SHP77 treated with DMSO at 0.1 percent for 48 hours (cell line): Measurements from ENCODE around the gene SWAP70.
"Not testable (repeated sequence)": the region's sequence is repeated elsewhere in the genome, so short reads cannot be mapped to it uniquely, and the experiment has no call there.

ENCODE experiments used
- DNase-seq: peaks from one replicate; lab custom pipeline; 2025; lab: John Stamatoyannopoulos, UW

The SWAP70 gene

DNA sequence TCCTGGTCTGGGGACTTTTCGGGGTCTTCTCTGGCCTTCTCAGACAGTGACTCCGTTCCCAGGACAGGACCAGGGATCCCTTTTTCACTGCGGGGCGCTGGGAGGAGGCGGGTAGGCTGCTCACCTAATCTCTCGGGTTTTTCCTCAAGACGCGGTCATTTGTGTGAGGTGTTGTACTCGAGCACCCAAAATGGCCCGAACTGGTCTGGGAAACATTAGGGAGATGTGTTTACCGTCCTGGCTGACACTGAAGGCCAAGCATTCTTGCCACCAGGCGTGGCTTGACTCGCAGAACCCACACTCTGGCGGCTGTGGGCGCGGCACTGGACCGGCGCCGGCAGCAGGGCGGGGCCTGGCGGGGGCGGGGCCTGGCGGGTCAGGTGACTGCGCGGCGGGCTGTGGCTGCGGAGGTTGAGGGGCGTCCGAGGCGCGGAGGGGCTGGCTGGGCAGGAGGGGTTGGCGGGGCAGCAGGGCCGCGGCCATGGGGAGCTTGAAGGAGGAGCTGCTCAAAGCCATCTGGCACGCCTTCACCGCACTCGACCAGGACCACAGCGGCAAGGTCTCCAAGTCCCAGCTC, at the start of gene SWAP70:
TSS of gene SWAP70 (plus strand) at position 379 of the 577 bp plus-strand sequence. CDS start at position 482, 103 bp downstream.
- no peak for DNase-seq

DNA sequence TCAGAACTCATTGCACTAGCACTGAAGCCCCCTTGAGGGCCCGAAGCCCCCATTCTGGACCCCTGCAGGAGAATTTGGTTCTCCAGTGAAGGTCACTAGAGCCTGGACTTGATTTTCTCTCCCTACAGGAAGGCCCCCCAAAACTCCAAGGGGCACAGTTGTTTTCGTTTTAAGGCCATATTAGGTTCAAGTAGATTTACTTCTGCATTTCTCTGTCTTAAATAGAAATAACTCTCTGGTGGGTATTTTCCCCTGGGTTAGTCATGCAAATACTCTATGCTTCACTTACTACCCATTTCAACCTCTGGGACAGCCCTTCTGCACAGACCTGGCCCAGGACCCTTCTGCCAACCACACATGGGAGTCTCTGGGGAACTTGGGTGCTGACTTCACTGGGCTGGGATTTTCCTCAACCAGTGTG, 48.8 kb upstream of the SWAP70 start:
- no peak for DNase-seq

DNA sequence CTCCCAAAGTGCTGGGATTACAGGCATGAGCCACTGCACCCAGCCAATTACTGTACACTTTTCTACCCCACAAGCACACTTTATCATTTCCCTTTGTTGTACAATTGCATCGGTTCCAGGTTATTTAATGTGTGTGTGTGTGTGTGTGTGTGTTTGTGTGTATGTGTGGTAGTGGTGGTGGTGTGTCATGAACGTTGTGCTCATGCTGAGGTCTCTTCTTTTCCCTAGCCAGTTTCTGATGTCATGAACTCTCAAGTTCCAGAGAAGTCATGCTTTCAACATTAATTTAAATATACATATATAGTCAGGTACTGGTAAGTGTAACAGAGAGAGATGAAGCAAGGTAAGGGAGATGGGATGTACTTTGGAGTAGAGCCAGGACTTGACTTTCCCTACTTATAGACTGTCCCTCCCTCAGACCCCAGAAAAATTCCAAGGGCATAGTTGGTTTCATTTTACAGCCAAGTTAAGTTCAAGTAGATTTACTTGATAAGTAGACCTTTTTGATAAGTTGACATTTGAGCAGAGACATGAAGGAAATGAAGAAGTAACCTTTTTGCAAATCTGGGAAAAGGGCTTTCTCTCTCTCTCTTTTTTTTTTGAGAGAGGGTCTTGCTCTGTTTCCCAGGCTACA, 47.7 kb upstream of the SWAP70 start:
- DNase-seq: no peak

DNA sequence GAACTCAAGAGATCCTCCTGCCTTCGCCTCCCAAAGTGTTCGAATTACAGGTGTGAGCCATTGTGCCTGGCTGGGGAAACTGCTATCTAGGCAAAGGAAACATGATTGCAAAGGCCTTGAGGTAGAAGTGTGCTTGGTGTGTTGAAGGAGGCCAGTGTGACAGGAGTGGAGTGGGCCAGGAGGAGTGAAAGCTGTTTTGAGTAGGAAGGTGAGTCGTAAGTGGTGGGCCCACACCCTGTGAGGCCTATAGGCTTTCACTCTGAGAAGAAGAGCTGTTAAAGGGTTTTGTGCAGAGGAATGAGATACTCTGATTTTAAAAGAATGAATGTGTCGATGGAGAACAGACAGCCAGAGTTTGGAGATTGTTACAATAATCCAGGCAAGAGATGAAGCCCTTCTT, 47.0 kb upstream of the SWAP70 start:
- no peak for DNase-seq

DNA sequence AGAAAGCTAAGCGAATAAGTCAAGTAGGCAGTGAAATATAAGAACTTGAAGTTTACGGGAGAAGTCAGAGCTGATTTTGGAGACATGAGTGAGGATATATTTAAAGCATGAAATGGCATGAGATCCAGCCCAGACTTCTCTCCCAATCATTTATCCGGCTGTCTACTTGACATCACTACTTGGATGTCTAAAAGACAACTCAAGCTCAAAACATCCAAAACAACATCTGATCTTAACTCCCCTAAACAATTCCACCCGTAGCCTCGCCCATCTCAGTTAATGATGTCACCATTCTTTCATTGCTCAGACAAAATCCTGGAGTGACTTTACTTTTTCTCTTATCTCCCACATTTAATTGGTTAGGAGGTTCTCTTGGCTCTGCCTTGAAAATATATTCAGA, 45.9 kb upstream of the SWAP70 start:
- no peak for DNase-seq

DNA sequence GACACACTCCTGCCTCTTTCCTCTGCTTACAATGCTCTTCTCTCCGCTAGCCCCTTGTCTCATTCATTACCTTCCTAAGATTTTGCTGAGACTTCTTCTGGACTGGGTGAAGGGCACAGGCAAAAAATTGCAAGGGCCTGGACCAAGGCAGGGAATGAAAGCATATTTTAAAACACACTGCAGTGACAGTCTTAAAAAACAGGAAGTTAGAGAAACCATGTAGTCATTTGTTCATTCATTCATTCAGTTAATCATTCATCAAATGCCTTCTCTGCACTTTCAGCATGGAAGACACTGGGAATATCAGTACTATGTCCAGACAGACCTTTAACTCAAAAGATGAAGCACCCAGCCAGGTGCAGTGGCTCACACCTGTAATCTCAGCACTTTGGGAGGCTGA, 44.9 kb upstream of the SWAP70 start:
- DNase-seq: no peak

DNA sequence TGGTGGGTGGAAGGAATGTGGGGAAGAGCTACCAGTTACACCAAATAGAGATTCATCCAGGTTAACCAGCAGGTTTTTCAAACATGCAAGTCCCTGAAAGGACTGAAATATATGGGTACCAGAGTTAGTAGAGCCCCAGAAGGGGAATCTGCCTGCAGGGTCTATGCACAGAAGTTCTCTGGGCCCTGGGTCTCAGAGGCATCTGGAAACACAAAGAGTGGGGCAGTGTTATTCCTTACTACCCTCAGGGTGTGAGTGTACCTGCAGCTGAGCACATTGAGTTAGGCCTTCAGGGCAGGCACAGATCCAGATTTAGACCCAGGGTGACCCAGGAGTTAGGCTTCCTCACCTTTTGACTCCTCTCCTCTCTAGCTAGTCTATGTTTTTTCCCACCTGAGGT, 43.9 kb upstream of the SWAP70 start:
- no peak for DNase-seq

DNA sequence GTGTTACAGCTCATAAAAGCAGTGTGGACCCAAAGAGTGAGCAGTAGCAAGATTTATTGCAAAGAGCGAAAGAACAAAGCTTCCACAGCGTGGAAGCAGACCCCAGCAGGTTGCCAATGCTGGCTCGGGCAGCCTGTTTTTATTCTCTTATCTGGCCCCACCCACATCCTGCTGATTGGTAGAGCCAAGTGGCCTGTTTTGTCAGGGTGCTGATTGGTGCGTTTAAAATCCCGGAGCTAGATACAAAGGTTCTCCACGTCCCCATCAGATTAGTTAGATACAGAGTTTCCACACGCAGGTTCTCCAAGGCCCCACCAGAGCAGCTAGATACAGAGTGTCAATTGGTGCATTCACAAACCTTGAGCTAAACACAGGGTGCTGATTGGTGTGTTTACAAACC, 41.5 kb upstream of the SWAP70 start:
- DNase-seq: not testable (repeated sequence)

DNA sequence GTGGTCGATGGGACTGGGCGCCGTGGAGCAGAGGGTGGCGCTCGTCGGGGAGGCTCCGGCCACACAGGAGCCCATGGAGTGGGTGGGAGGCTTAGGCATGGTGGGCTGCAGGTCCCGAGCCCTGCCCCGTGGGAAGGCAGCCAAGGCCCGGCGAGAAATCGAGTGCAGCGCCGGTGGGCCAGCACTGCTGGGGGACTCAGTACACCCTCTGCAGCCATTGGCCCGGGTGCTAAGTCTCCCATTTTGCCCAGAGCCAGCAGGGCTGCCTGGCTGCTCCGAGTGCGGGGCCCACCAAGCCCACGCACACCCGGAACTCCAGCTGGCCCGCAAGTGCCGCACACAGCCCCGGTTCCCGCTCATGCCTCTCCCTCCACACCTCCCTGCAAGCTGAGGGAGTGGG, 40.8 kb upstream of the SWAP70 start:
- DNase-seq: not testable (repeated sequence)

DNA sequence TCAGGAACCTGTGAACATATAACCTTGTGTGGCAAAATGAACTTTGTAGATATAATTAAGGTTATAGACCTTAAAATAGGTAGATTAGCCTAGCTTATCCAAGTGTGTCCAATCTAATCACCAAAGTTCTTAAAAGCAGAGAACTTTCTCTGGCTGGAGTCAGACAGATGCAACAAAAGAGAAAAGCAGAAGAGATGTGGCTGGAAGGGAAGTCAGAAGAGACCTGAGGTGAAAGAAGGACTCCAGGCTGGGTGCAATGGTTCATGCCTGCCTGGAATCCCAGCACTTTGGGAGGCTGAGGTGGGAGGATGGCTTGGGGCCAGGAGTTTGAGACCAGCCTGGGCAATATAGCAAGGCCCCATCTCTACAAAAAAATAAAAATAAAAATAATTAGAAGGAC, 39.4 kb upstream of the SWAP70 start:
- no peak for DNase-seq

DNA sequence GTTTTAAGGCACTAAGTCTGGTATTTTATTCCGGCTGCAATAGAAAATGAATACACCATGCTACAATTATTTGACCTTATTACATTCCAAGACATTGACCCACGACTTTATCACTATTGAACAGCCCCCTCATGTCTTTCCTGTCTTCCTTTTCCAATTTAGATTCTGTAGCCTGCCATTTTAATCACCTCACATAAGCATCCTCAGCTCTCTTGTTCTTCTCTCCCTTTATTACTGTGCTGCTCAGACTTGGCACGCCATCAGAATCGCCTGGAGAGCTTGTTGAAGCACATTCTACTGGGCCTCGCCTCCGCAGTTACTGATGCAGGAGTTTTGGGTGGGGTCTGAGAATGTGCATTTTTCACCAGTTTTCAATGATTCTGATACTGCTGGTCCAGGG, 38.7 kb upstream of the SWAP70 start:
- no peak for DNase-seq

DNA sequence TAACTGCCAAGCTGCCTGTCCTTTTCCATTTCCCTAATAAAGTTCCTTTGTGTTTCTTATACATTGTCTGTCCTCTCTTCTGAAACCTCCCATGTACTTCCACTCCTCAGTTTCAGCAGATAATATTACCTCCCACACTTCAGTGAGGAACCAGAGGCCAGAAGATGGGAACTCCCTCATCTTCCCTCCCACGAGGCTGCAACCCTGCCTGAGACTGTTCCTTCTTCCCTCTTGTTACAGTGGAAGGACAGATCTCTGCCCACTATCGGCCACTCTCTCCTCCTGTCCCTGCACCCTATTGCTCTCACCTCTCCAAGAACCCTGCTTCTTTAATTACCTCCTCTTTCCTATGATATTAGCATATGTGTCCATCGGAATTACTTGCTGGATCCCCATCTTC, 38.1 kb upstream of the SWAP70 start:
- DNase-seq: no peak

DNA sequence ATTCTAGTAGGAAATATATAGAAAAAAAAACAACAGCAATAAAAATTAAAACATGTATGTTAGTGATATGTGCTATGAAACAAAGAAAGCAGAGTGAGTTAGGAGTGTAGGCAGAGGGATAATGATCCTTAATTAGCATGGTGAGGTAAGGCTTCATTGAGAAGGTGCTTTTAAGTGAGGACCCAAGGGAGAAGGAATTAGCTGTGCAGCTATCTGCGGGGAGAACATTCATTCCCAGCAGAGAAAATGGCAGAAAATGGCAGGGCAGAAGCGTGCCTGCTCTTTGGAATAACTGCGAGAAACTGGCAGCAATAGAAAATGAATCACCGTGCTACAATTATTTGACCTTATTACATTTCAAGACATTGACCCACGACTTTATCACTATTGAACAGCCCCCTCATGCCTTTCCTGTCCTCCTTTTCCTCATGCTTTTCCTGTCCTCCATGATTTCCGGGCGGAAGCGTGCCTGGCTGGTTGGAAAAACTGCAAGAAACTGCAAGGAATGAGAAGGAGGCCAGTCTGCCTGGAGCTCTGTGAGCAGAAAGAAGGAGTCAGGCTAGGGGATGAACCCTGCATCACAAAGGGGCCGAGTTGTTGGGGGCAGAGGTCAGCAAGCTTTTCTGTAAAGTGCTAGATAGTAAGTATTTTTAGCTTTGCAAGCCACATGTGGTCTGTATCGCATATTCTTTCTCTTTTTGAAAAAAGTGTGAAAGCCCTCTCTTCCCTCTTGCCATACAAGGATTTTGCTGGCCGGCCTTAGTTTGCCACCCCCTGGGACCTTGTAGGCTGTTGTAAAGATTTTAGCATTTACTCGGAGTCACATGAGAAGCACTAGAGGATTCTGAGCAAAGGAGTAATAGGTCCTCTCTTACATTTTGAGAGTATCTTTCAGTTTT, 37.1 kb upstream of the SWAP70 start:
- no peak for DNase-seq

DNA sequence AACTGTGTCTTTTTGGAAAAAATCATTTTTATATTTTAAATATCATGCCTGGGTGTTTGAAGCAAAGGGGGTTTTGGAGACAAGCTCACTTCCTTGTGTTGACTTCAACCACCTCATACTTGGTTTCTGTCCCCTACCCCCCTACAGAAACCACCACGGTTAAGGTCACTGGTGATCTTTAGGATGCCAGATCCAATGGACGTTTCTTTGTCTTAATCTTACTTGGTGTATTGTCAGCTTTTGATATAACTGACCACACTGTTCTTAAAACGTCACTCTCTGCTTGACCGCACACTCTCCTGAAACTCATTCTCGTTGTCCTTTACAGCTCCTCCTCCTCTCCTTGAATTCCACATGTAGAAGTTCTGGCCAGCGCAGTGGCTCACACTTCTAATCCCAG, 34.8 kb upstream of the SWAP70 start:
- no peak for DNase-seq

DNA sequence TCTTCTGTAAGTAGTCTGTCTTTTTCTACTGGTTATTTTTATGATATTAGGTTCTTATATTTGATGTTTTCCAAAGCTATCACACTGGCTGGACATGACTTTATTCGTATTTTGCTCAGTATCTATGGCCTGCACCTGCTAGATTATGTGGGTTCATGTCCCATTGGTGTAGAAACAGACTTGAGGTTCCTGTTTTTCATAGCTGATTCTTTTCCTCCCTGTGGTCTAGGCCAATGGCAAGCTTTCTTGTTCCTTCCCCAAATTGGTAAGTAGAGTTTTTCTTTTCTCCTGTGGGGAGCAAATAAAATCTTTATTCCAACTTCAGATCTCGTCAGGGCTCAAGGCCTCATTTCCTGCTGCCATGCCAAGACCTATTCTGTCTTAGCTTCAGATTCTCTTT, 30.2 kb upstream of the SWAP70 start:
- DNase-seq: no peak

DNA sequence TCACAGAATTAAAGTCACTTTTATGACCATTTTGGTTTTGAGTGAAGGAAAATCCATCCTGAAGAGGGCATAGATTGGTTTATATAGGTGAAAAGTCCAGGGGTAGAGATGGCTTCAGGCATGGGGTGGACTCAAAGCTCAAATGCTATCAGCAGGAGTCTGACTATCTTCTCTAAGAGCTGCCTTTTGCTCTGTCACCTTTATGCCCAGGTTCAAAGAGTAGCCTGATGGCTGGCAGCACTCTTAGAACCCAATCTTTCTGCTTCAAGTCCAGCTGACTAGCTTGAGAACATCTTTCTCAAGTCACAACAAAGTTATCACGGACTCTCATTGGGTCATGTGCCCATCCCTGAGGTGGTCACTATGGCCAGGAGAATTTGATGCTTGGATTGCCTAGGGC, 27.2 kb upstream of the SWAP70 start:
- no peak for DNase-seq

DNA sequence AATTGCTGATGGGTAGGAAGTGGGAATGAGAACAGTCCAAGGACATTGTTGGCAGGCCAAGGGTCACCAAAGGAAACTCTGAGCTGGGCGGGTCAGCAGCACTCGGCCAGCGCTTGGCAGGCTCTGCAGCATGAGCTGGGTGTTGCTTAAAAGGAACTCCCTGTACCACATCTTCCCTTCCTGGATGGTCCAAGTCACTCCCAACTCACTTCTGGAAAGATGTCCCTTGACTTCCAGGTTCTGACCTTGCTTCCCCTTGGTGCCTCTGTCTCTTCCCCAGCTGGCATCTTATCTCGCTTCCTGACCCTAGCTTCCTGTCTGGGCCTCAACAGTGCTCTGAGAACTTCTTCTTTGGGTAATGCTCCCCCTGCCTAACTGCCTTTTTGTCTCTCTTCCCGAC, 24.8 kb upstream of the SWAP70 start:
- no peak for DNase-seq

DNA sequence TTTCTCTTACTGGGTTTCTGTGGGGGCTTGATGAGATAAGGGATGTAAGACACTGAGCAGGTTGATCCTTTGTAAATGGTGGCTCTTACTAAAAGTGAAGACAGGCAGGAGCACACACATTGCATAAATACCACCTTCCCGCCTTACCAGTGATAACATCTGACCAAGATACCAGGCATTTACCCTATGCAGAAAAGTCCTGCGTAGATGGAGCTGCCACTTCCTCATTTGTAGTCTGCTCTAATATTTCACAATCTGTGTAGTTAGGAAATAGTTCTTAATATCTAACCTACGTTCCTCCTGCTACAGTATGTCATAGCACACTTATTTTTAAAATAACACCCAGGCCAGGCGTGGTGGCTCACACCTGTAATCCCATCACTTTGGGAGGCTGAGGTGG, 23.9 kb upstream of the SWAP70 start:
- no peak for DNase-seq

DNA sequence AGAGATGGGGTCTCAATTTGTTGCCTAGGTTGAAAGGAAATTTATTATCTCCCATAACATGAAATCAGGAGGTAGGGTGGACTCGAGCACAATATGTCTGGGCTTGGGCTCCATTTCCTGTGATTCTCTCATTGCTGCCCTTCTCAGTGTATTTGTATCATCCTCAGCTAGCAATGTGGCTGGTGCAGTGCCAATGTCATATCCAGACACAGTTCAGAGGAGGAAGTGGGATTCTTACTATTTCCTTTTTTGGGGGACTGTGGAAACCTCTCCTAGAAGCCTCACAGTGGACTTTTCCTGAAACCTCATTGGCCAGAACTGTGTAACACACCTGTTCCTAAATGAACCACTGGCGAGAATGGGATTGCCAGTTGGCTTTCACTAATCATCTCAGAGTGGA, 21.0 kb upstream of the SWAP70 start:
- DNase-seq: no peak

DNA sequence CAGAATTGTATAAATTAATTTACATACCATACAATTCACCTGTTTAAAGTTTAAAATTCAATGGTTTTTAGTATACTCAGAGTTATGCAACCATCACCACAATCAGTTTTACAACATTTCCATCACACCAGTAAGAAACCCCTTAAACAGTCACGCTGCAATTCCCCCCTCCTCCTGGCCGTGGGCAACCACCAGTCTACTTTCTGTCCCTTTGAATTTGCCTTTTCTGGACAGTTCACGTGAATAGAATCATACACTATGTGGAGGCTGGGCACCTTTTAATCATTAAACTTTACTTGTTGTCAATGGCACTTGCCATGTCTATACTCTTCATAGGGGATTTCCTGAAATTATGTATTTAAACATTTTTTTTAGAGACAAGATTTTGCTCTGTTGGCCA, 20.1 kb upstream of the SWAP70 start:
- DNase-seq: no peak

DNA sequence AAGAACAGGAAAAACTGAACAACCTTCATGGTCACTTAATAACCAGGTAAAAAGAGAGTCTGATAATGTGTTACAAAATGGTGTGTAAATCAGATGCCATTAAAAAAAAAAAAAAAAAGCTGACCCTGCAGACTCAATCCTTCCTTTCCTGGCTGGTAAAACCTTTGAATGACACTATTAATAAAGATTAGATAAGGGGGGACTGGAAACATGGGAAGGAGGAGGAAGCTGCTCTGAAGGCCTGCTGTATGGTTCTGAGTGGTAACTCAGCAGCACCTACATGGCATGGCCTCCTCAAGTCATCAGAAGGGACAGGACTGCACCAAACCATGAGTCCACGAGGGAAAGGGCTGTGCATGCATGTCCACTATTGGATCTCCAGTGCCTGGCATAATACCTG, 18.0 kb upstream of the SWAP70 start:
- no peak for DNase-seq

DNA sequence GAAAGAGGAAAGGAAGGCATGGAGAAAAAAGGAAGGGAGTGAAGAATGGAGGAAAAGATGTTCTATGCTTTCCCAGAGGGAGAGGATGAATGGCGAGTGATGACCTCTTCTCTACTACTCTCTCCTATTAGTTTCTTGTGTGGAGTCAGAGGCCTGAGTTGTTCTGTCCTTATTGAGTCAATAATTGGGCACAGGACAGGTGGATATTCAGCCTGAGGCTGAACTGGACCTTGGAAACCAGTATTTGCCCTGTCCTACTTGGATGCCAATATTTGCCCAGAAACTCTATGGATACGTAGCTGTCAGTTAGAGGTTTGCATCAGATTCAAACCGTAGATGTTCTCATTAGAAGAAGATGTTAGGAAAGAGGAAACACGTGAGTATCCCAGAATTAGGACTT, 17.6 kb upstream of the SWAP70 start:
- no peak for DNase-seq

DNA sequence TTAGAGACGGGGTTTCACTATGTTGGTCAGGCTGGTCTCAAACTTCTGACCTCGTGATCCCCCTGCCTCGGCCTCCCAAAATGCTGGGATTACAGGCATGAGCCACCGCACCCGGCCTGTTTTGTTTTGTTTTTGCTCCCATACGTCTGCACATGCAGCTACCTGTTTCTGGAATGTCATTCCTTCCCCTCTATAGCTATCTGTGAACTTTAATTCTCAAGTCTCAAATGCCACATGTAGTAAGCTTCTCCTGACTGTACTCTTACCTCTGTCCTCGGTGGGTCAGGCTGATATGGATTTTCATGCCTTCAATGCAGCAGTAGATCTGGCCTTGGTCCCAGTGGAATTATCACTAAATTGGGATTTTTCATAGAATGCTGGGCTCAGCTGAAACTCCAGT, 12.4 kb upstream of the SWAP70 start:
- DNase-seq: no peak
